Effector memory CD8-positive, alpha-beta T cell (primary cell): ENCODE measurements around the gene ASCL2.

Experiments used
- ATAC-seq: fragments of 150-1000 bp; cut with Tn5 transposase; replicated peaks from 2 replicates; pipeline ENCODE4 v1.10.0; 2021; ENCODE audit warnings: mild to moderate bottlenecking, moderate library complexity
- DNase-seq, 3 experiments: peaks; one replicate each; pipeline ENCODE4 v3.0.0; 2021
- H3K27ac Mint-ChIP-seq, 2 donors: one replicate each; pipeline ENCODE4 v1.8.0; 2022; ENCODE audit warnings: mild to moderate bottlenecking in 2 of 2, mixed read lengths in 2 of 2, moderate library complexity in 2 of 2
- H3K27me3 Mint-ChIP-seq, 2 donors: one replicate each; pipeline ENCODE4 v1.8.0; 2022; ENCODE audit warnings: mixed read lengths in 2 of 2
- H3K36me3 Mint-ChIP-seq: one replicate; pipeline ENCODE4 v1.8.0; 2022; ENCODE audit warnings: mild to moderate bottlenecking, moderate library complexity, mixed read lengths; ENCODE audit not compliant: insufficient read depth
- H3K4me1 Mint-ChIP-seq, 2 donors: one replicate each; pipeline ENCODE4 v1.8.0; 2022; ENCODE audit warnings: low read depth in 2 of 2, mixed read lengths in 2 of 2
- H3K4me3 Mint-ChIP-seq, 2 donors: one replicate each; pipeline ENCODE4 v1.8.0; 2022; ENCODE audit warnings: mild to moderate bottlenecking in 2 of 2, mixed read lengths in 2 of 2, moderate library complexity in 2 of 2
- H3K9me3 Mint-ChIP-seq, 2 donors: one replicate each; pipeline ENCODE4 v1.8.0; 2022; ENCODE audit warnings: mixed read lengths in 2 of 2

ASCL2 gene

DNA sequence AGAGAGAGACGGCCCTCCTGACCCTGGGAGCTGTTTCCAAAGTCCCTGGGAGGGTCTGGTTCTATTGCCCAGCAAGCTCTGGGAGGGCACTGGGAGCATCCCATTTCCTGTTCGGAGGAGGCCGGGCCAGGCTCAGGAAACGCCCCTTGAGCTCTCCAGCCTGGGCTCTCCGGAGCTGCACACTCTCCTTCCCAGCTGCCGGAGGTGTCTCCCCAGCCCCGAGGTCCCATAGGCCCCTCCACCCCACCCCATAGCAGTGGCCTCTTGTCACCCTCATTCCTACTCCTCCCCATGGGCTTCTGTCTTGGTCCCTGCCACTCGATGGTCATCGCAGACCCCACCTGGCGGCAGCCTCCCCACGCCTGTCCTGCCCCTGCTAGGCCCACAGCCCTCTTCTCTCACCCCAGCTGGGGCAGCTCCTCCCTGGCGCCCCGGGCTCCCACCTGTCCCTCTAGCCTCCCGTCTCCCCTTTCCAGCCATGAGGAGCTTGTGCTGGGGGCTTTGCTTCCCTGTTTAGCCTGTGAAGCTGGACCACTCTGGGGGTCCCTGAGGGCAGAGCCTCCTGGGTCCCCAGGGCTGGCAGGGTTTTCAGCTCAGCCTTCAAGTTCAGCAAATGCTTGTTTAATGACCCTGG, 34.2 kb upstream of the ASCL2 start:
- H3K27me3 Mint-ChIP-seq: no peaks in the 10 kb centered on the region
- DNase-seq: no peak
- peaks cover 22% of the 10 kb centered on the region for H3K36me3 Mint-ChIP-seq
- peak overlapping the region; percentile 81 to 88 for H3K4me3 Mint-ChIP-seq
- H3K27ac Mint-ChIP-seq: peak overlapping the region; percentile 90 to 92
- no peaks in the 10 kb centered on the region for H3K9me3 Mint-ChIP-seq
- H3K4me1 Mint-ChIP-seq: peaks cover 45 to 52% of the 10 kb centered on the region in 2 donors
- no peak for ATAC-seq

GRCh38 chr11:2303627-2304505, 33.5 kb upstream of the ASCL2 start:
- no peaks in the 10 kb centered on the region for H3K9me3 Mint-ChIP-seq
- DNase-seq: peak in 1 of 3 experiments; percentile 0
- peaks cover 22% of the 10 kb centered on the region for H3K36me3 Mint-ChIP-seq
- H3K4me1 Mint-ChIP-seq: peaks cover 52 to 56% of the 10 kb centered on the region in 2 donors
- no peaks in the 10 kb centered on the region for H3K27me3 Mint-ChIP-seq
- peak overlapping the region; percentile 81 to 88 for H3K4me3 Mint-ChIP-seq
- H3K27ac Mint-ChIP-seq: peak overlapping the region; percentile 90 to 92
- ATAC-seq: no peak

GRCh38 chr11:2302896-2303626, 32.7 kb upstream of the ASCL2 start:
- Mint-ChIP-seq H3K4me3 (peak overlapping the region; percentile 81 to 88), H3K27me3 (no peaks in the 10 kb centered on the region), H3K27ac (peak overlapping the region; percentile 90 to 92), H3K36me3 (peaks cover 22% of the 10 kb centered on the region), H3K9me3 (no peaks in the 10 kb centered on the region), H3K4me1 (peaks cover 58 to 59% of the 10 kb centered on the region in 2 donors)
- DNase-seq (peak in 1 of 3 experiments; percentile 2), ATAC-seq (peak; percentile 5)

GRCh38 chr11:2302306-2302895, 32.0 kb upstream of the ASCL2 start:
- H3K4me1 Mint-ChIP-seq: peaks cover 61 to 63% of the 10 kb centered on the region in 2 donors
- H3K9me3 Mint-ChIP-seq: no peaks in the 10 kb centered on the region
- H3K4me3 Mint-ChIP-seq: peak overlapping the region; percentile 81 to 88
- peak; percentile 26 for ATAC-seq
- H3K27me3 Mint-ChIP-seq: no peaks in the 10 kb centered on the region
- DNase-seq: peak in 1 of 3 experiments; percentile 21
- peak overlapping the region; percentile 90 to 92 for H3K27ac Mint-ChIP-seq
- peaks cover 22% of the 10 kb centered on the region for H3K36me3 Mint-ChIP-seq

- peak; percentile 51 to 61 (median 54) for DNase-seq
- H3K27ac Mint-ChIP-seq: peak within 1 kb of the TSS; percentile 90 to 92
- peak within 1 kb of the TSS; percentile 81 to 88 for H3K4me3 Mint-ChIP-seq
These were observed 31.4 kb upstream of the ASCL2 start, which contains the start of the genes C11orf21 and TSPAN32 for GRCh38 chr11:2301631-2302305. C11orf21 (minus strand) TSS chr11:2301918; CDS start chr11:2301808, 110 bp downstream. TSPAN32 (plus strand) TSS chr11:2302013; CDS start chr11:2302150, 137 bp downstream.

GRCh38 chr11:2300936-2301630, 30.7 kb upstream of the ASCL2 start:
- Mint-ChIP-seq H3K4me1 (peaks cover 60 to 63% of the 10 kb centered on the region in 2 donors), H3K27me3 (no peaks in the 10 kb centered on the region), H3K36me3 (peaks cover 19% of the 10 kb centered on the region), H3K9me3 (no peaks in the 10 kb centered on the region), H3K4me3 (peak overlapping the region; percentile 81 to 88), H3K27ac (peak overlapping the region; percentile 90 to 92)
- peak; percentile 25 for ATAC-seq
- DNase-seq: no peak

More at GRCh38 chr11:2301631-2302305, 31.4 kb upstream of the ASCL2 start, which contains the start of the genes C11orf21 and TSPAN32:
- Mint-ChIP-seq H3K36me3 (peaks cover 22% of the 10 kb centered on the region), H3K4me1 (peaks cover 62 to 64% of the 10 kb centered on the region in 2 donors), H3K9me3 (no peaks in the 10 kb centered on the region), H3K27me3 (no peaks in the 10 kb centered on the region)
- ATAC-seq: peak; percentile 68

- peak; percentile 35 for ATAC-seq
These were observed 30.0 kb upstream of the ASCL2 start for GRCh38 chr11:2300290-2300935.

GRCh38 chr11:2299773-2300172, 29.4 kb upstream of the ASCL2 start:
- H3K4me1 Mint-ChIP-seq: peaks cover 55 to 56% of the 10 kb centered on the region in 2 donors
- H3K27ac Mint-ChIP-seq: peak overlapping the region; percentile 73 to 85
- H3K4me3 Mint-ChIP-seq: peak overlapping the region; percentile 81 to 83
- H3K9me3 Mint-ChIP-seq: no peaks in the 10 kb centered on the region
- ATAC-seq: no peak
- no peak for DNase-seq
- H3K27me3 Mint-ChIP-seq: no peaks in the 10 kb centered on the region
- H3K36me3 Mint-ChIP-seq: peaks cover 15% of the 10 kb centered on the region

More at GRCh38 chr11:2300290-2300935, 30.0 kb upstream of the ASCL2 start:
- Mint-ChIP-seq H3K27ac (peak overlapping the region; percentile 90 to 92), H3K27me3 (no peaks in the 10 kb centered on the region), H3K4me1 (peaks cover 55 to 57% of the 10 kb centered on the region in 2 donors), H3K4me3 (peak overlapping the region; percentile 81 to 88), H3K9me3 (no peaks in the 10 kb centered on the region), H3K36me3 (peaks cover 19% of the 10 kb centered on the region)
- peak in 1 of 3 experiments; percentile 18 for DNase-seq

DNA sequence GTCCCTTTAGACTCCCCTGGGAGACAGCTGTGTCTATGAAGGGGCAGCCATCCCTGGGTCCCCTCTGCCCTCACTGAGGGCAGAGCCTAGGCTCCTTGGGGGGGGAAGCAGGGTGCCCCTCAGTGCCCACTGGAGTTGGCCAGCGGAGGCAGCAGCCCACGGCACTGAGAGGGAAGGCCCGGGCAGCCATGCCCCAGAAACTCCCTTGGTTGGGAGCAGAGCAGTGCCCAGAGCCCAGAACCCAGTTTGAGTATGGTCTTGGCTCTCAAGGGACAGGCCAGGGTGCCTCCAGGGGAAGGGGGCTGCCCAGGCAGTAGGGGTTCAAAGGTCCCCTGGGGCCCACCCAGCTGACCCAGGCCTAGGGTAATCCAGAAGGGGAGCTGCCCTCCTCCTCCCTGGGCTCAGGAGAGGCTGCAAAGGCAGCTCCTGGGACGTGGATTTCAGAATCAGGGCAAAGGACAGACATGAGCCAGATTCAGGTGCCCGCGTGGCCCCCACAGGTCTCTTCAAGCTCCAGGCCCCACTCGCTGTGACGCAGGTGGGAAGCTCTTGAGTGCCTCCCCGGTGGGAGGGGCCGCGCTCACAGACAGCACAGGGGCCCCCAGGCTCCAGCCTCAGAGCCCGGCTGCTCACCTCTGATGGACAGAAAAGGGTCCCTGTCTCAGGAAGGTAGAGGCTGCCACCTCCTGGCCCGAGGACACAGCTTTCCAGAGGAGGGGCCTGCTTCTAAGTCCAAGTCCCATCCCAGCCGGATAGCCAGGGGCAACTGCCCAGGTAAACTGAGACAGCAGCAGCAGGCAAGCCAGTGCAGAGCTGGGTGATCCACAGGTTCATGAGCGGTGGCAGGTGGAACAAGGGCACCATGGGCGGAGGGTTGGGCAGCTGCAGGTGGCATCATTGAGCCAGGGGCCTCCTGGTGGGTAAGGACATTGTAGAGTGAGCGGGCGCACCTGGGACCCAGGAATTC, 28.7 kb upstream of the ASCL2 start:
- Mint-ChIP-seq H3K9me3 (no peaks in the 10 kb centered on the region), H3K36me3 (peaks cover 16% of the 10 kb centered on the region), H3K27me3 (no peaks in the 10 kb centered on the region), H3K4me3 (peak overlapping the region; percentile 81 to 83), H3K4me1 (peaks cover 54 to 57% of the 10 kb centered on the region in 2 donors), H3K27ac (peak overlapping the region; percentile 73 to 85)
- ATAC-seq (no peak), DNase-seq (peak in 1 of 3 experiments; percentile 3)

DNA sequence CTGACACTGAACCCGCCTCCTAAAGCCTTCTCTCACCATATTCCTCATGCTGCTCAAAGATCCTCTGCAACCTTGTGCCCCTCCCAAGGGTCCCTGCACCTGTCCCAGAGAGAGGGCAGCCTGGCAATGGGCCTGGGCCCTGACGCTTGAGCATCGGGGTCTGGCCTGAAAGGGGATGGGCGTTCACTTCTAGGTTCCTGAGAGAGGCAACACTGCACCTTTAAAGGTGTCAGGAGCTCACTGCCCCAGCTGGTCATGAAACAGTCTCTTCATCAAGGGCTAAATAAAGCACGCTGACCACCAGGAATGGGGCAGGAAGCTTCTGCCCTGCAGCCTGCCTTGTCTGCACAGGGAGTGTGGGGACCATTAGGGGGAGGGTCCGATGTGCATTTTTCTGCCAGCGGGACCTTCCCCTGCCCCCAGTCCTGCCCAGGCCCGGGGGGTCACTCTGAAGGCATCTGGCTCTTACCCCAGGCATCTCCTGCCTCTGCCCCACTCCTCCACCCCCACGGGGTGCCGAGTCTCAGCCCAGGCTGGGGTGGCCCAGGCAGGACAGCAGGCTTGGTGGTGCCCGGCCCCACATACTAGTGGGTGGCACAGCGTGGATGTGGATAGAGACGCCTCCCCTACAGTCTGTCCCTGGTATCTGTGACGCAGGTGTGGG, 27.9 kb upstream of the ASCL2 start:
- H3K27ac Mint-ChIP-seq: peak overlapping the region; percentile 85 to 88
- H3K9me3 Mint-ChIP-seq: no peaks in the 10 kb centered on the region
- ATAC-seq (no peak), DNase-seq (peak in 1 of 3 experiments; percentile 0)
- peaks cover 51 to 60% of the 10 kb centered on the region in 2 donors for H3K4me1 Mint-ChIP-seq
- no peaks in the 10 kb centered on the region for H3K27me3 Mint-ChIP-seq
- H3K4me3 Mint-ChIP-seq: peak overlapping the region; percentile 81 to 83
- peaks cover 16% of the 10 kb centered on the region for H3K36me3 Mint-ChIP-seq
